Neural progenitor cell (in vitro differentiated cells): ENCODE results near the gene RHBDF1. TPM values are rescaled to one million over a fixed set of nuclear protein-coding genes. Genes with fewer than 3 reads are reported as not detected.

ENCODE experiments used
- DNase-seq: peaks from one replicate; pipeline ENCODE4 v3.0.0-alpha.2; 2016; ENCODE audit warnings: low spot score
- H2AFZ ChIP-seq: fragments of 200-600 bp; sonication (generic); replicated peaks from 2 replicates; pipeline ENCODE4 v1.6.1; 2016; ENCODE audit warnings: antibody characterized with exemption
- H3F3A ChIP-seq: fragments of 200-600 bp; sonication (generic); 2 replicates; pipeline ENCODE4 v1.6.1; 2016; ENCODE audit warnings: antibody characterized with exemption, low read depth
- H3K27ac ChIP-seq: fragments of 200-600 bp; sonication (generic); 2 replicates; pipeline ENCODE4 v1.5.1; 2016; ENCODE audit warnings: mild to moderate bottlenecking
- H3K27me3 ChIP-seq: fragments of 200-600 bp; sonication (generic); 2 replicates; pipeline ENCODE4 v1.6.1; 2016; ENCODE audit warnings: mild to moderate bottlenecking, moderate library complexity
- H3K36me3 ChIP-seq: fragments of 200-600 bp; sonication (generic); 2 replicates; pipeline ENCODE4 v1.5.1; 2016
- H3K4me1 ChIP-seq: fragments of 200-600 bp; sonication (generic); 2 replicates; pipeline ENCODE4 v1.6.1; 2016; ENCODE audit warnings: mixed run types
- H3K4me2 ChIP-seq: fragments of 200-600 bp; sonication (generic); 2 replicates; pipeline ENCODE4 v1.6.1; 2016
- H3K4me3 ChIP-seq: fragments of 200-600 bp; sonication (generic); 2 replicates; pipeline ENCODE4 v1.5.1; 2016
- H3K79me2 ChIP-seq: fragments of 200-600 bp; sonication (generic); 2 replicates; pipeline ENCODE4 v1.6.1; 2016; ENCODE audit warnings: low read depth
- H3K9ac ChIP-seq: fragments of 200-600 bp; sonication (generic); 2 replicates; pipeline ENCODE4 v1.6.1; 2016
- H3K9me3 ChIP-seq: fragments of 200-600 bp; sonication (generic); 2 replicates; pipeline ENCODE4 v1.5.1; 2016; ENCODE audit warnings: low read depth
- H4K20me1 ChIP-seq: fragments of 200-600 bp; sonication (generic); 2 replicates; pipeline ENCODE4 v1.6.1; 2016; ENCODE audit warnings: low read depth
- H3K27ac Mint-ChIP-seq: 3 replicates; pipeline ENCODE4 v1.8.0; 2021; ENCODE audit warnings: mixed read lengths
- H3K27me3 Mint-ChIP-seq: 2 replicates; pipeline ENCODE4 v1.8.0; 2022; ENCODE audit warnings: low read depth, mild to moderate bottlenecking, inconsistent platforms, moderate library complexity, mixed read lengths; ENCODE audit not compliant: insufficient read depth
- H3K36me3 Mint-ChIP-seq: 3 replicates; pipeline ENCODE4 v1.8.0; 2021; ENCODE audit warnings: mixed read lengths
- H3K4me1 Mint-ChIP-seq: 3 replicates; pipeline ENCODE4 v1.8.0; 2021; ENCODE audit warnings: mixed read lengths
- H3K4me3 Mint-ChIP-seq: 3 replicates; pipeline ENCODE4 v1.8.0; 2021; ENCODE audit warnings: mild to moderate bottlenecking, moderate library complexity, mixed read lengths
- H3K9me3 Mint-ChIP-seq: 3 replicates; pipeline ENCODE4 v1.8.0; 2020; ENCODE audit warnings: mixed read lengths
- EZH2 ChIP-seq: fragments of 200-600 bp; sonication (generic); IDR thresholded peaks from 2 replicates; pipeline ENCODE4 v1.6.1; 2017; ENCODE audit warnings: antibody characterized with exemption, mild to moderate bottlenecking, moderate library complexity
- EZH2phosphoT487 ChIP-seq: fragments of 200-600 bp; sonication (generic); IDR thresholded peaks from 2 replicates; pipeline ENCODE4 v1.6.1; 2017; ENCODE audit warnings: antibody characterized with exemption
- total RNA-seq: library from RNA; depleted of rRNA; stranded (reverse); fragments of >200 nt; gene quantifications from 2 replicates; pipeline ENCODE4 v1.2.3, GENCODE V29; 2015; ENCODE audit warnings: low replicate concordance
- TF ChIP-seq, protein P1 (sequence below): fragments of 200-600 bp; sonication (generic); IDR thresholded peaks from 2 replicates; pipeline ENCODE4 v1.5.1; 2017; ENCODE audit warnings: antibody characterized with exemption, mild to moderate bottlenecking

RHBDF1 gene
- total RNA-seq, 1 donor from 2014 or later = 11.0 TPM

DNA sequence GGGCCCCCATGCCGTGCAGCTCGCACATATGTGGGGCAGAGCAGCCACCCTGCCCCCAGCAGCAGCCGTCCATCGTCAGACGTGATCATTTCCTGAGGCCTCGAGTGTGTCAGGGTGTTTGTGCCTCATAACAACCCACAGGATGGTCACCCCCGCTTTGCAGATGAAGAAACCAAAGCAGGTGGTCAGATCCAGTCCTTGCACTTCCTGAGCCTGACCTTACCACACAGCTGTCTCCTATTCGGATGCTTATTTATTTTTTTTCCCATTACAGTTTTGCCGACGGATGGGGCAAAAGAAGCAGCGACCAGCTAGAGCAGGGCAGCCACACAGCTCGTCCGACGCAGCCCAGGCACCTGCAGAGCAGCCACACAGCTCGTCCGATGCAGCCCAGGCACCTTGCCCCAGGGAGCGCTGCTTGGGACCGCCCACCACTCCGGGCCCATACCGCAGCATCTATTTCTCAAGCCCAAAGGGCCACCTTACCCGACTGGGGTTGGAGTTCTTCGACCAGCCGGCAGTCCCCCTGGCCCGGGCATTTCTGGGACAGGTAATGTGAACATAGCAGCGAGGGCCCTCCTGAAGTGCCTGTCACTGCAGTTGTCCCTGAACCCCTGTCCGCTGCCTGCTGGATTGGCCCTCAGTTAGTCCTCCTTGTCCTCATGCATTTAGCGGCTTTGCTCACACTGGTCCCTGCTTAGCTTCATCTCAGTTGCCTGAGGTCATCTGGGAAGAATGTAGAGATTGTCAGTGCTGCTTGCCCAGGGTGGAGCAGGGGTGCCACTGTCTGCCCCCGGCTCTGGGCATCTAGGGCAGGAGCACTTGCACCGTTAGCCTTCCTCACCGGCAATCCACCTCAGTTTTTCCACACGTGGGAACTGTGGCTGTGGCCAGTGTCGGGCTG lies 7.0 kb upstream of the RHBDF1 start:
- Mint-ChIP-seq H3K4me3 (peak overlapping the region; percentile 90), H3K36me3 (peaks cover 8% of the 10 kb centered on the region), H3K4me1 (peaks cover 40% of the 10 kb centered on the region), H3K9me3 (no peaks in the 10 kb centered on the region), H3K27ac (no peak overlapping the region), H3K27me3 (peaks cover 11% of the 10 kb centered on the region)
- Histone ChIP-seq H3K4me1 (peaks cover 28% of the 10 kb centered on the region), H3K9me3 (no peaks in the 10 kb centered on the region), H3K36me3 (no peaks in the 10 kb centered on the region), H2AFZ (no peak overlapping the region), H3K27ac (no peak overlapping the region), H3K9ac (no peak overlapping the region), H3F3A (peaks cover 29% of the 10 kb centered on the region), H3K4me2 (peak overlapping the region; percentile 92), H3K27me3 (peaks cover 9% of the 10 kb centered on the region), H3K79me2 (no peaks in the 10 kb centered on the region), H4K20me1 (no peaks in the 10 kb centered on the region), H3K4me3 (peak overlapping the region; percentile 72)
- TF ChIP-seq, protein P1, sequence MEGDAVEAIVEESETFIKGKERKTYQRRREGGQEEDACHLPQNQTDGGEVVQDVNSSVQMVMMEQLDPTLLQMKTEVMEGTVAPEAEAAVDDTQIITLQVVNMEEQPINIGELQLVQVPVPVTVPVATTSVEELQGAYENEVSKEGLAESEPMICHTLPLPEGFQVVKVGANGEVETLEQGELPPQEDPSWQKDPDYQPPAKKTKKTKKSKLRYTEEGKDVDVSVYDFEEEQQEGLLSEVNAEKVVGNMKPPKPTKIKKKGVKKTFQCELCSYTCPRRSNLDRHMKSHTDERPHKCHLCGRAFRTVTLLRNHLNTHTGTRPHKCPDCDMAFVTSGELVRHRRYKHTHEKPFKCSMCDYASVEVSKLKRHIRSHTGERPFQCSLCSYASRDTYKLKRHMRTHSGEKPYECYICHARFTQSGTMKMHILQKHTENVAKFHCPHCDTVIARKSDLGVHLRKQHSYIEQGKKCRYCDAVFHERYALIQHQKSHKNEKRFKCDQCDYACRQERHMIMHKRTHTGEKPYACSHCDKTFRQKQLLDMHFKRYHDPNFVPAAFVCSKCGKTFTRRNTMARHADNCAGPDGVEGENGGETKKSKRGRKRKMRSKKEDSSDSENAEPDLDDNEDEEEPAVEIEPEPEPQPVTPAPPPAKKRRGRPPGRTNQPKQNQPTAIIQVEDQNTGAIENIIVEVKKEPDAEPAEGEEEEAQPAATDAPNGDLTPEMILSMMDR = no peak
- TF ChIP-seq EZH2 (no peak), EZH2phosphoT487 (no peak)
- no peak for DNase-seq

DNA sequence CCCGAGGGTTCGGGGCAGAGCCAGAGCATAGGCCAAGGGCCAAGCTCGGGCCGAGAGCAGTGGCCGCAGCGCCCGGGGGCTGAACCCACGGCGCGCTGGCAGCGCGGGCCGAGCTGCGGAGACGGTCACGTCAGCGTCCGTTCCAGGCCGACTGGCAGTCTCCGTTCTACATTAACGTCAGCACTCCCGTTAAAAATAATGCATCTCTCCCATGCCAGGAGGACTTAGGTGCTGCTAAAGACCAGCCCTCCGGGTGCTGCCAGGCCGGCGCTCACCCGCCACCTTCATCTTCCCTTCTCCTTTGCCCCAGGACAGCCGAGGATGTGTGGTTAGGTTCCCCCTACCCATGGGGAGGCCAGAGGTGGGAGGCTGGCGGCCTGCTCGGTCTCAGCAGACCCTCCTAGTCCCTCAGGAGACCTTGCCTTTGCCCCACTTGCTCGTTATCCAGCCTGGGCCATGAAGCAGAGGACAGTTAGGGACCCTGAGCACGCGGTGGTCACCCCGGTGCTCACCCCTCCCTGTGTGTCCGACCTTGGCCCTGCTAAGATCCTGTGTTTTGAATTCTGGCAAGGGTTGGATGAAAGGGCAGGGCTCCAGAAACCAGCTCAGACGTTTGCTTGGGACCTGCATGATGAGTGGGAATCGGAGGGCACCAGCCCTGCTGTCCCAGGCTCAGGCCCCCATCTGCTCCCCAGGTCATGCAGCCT lies 6.2 kb upstream of the RHBDF1 start:
- no peak for DNase-seq
- Histone ChIP-seq H3K4me2 (peak overlapping the region; percentile 92), H3K4me1 (peaks cover 28% of the 10 kb centered on the region), H3F3A (peaks cover 29% of the 10 kb centered on the region), H3K36me3 (no peaks in the 10 kb centered on the region), H3K9me3 (no peaks in the 10 kb centered on the region), H3K79me2 (no peaks in the 10 kb centered on the region), H2AFZ (peak overlapping the region; percentile 73), H3K27ac (no peak overlapping the region), H4K20me1 (no peaks in the 10 kb centered on the region), H3K4me3 (peak overlapping the region; percentile 72), H3K9ac (peak overlapping the region; percentile 50), H3K27me3 (peaks cover 9% of the 10 kb centered on the region)
- Mint-ChIP-seq H3K27ac (no peak overlapping the region), H3K9me3 (no peaks in the 10 kb centered on the region), H3K4me1 (peaks cover 43% of the 10 kb centered on the region), H3K4me3 (peak overlapping the region; percentile 90), H3K36me3 (peaks cover 3% of the 10 kb centered on the region), H3K27me3 (peaks cover 12% of the 10 kb centered on the region)
- TF ChIP-seq, protein P1 = no peak
- TF ChIP-seq EZH2 (no peak), EZH2phosphoT487 (no peak)

DNA sequence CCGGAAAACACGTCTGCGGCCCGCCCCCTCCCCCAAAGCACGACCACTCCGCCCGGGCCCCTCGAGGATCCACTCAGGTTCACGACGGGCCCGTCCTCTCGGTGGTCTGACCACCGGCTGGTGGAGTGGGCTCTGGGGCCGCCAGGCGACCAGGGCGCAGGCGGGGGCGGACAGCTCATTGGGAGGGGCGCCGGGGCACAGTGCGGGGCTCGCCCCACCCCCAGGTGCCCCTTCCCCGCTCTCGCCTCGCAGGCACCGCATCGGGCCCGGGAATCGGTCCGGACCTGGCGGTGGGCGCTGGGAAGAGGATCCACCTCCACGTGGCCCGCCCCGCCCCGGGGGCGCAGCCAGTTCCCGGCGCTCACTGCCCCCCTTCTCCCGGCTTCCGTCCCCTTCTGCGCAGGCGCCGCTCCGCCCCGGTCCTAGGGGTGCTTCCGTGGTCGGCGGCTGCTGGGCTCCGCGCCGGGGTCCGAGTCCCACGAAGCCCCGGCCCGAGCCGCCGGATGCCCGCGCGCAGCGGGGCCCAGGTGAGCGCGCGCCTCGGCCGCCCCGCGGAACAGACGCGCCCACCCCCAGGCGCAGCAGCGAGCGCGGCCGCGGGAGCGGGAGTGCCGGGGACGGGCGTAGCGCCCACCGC lies 5.5 kb upstream of the RHBDF1 start, which contains the start of gene MPG:
Gene MPG, plus strand, starts transcription at position 419 of the 637 bp plus-strand sequence. Its CDS starts 85 bp downstream, at position 504.
- Histone ChIP-seq H3K4me2 (peak within 1 kb of the TSS; percentile 92), H3K4me1 (peaks cover 29% of the 10 kb centered on the region), H3F3A (peaks cover 29% of the 10 kb centered on the region), H3K27me3 (peaks cover 10% of the 10 kb centered on the region), H2AFZ (peak within 1 kb of the TSS; percentile 73), H3K36me3 (no peaks in the 10 kb centered on the region), H4K20me1 (no peaks in the 10 kb centered on the region), H3K79me2 (no peaks in the 10 kb centered on the region), H3K9ac (peak within 1 kb of the TSS; percentile 50), H3K4me3 (peak within 1 kb of the TSS; percentile 72), H3K9me3 (no peaks in the 10 kb centered on the region), H3K27ac (no peak within 1 kb of the TSS)
- Mint-ChIP-seq H3K4me1 (peaks cover 48% of the 10 kb centered on the region), H3K9me3 (no peaks in the 10 kb centered on the region), H3K27ac (no peak within 1 kb of the TSS), H3K27me3 (peaks cover 13% of the 10 kb centered on the region), H3K4me3 (peak within 1 kb of the TSS; percentile 90), H3K36me3 (peaks cover 2% of the 10 kb centered on the region)
- TF ChIP-seq EZH2 (no peak), EZH2phosphoT487 (no peak)
- TF ChIP-seq, protein P1 = no peak
- peak; percentile 89 for DNase-seq
